ENCODE data around the gene TMEM134. TPM values are rescaled to one million over a fixed set of nuclear protein-coding genes. Genes with fewer than 3 reads are reported as not detected.

The TMEM134 gene
- polyA plus RNA-seq, 1 experiment: 30.6 TPM

- H3K36me3 ChIP-seq (ENCODE audit: control insufficient read depth, insufficient read depth, low read length): no peaks in the 10 kb centered on the region
- no peak for DNase-seq (ENCODE audit: low read depth)
- ChIA-PET POLR2A (interaction anchor here (0.8 kb wide), 1 partner anchor 886 kb away, joined by 5 read pairs; no protein-coding TSS in a partner anchor), CTCF (no interaction called here)
- peaks cover 1% of the 10 kb centered on the region; the same call in 1 of the 2 replicates for H3K27me3 ChIP-seq (ENCODE audit: control insufficient read depth, insufficient read depth, low read length)
- TF ChIP-seq CTCF (IDR thresholded peaks at IDR 0.05; ENCODE audit: insufficient read depth, low read depth, low read length): no peak
- H3K4me3 ChIP-seq (ENCODE audit: low read depth, low read length): no peak overlapping the region
Observed at GRCh38 chr11:67510023-67510345, 40.9 kb upstream of the TMEM134 start.

GRCh38 chr11:67508486-67509121, 39.6 kb upstream of the TMEM134 start:
- DNase-seq (ENCODE audit: low read depth): peak; percentile 58
- H3K36me3 ChIP-seq (ENCODE audit: control insufficient read depth, insufficient read depth, low read length): no peaks in the 10 kb centered on the region
- ChIA-PET CTCF (no interaction called here), POLR2A (no interaction called here)
- H3K27me3 ChIP-seq (ENCODE audit: control insufficient read depth, insufficient read depth, low read length): peaks cover 1% of the 10 kb centered on the region; the same call in 1 of the 2 replicates
- no peak for TF ChIP-seq CTCF (IDR thresholded peaks at IDR 0.05; ENCODE audit: insufficient read depth, low read depth, low read length)
- peak overlapping the region; percentile 74 for H3K4me3 ChIP-seq (ENCODE audit: low read depth, low read length)

GRCh38 chr11:67507864-67508485, 38.9 kb upstream of the TMEM134 start, which contains the start of gene CDK2AP2:
CDK2AP2 (minus strand) TSS chr11:67508162; CDS start chr11:67508082, 80 bp downstream.
- CTCF ChIA-PET: interaction anchor here (0.7 to 0.8 kb wide), 2 partner anchors 15 to 161 kb away, joined by 3 read pairs; no protein-coding TSS in a partner anchor
- DNase-seq (ENCODE audit: low read depth): peak; percentile 96
- H3K4me3 ChIP-seq (ENCODE audit: low read depth, low read length): peak within 1 kb of the TSS; percentile 74
- TF ChIP-seq CTCF (IDR thresholded peaks at IDR 0.05; ENCODE audit: insufficient read depth, low read depth, low read length): no peak
- no peaks in the 10 kb centered on the region for H3K36me3 ChIP-seq (ENCODE audit: control insufficient read depth, insufficient read depth, low read length)
- POLR2A ChIA-PET: no interaction called here
- peaks cover 1% of the 10 kb centered on the region; the same call in 1 of the 2 replicates for H3K27me3 ChIP-seq (ENCODE audit: control insufficient read depth, insufficient read depth, low read length)

DNA sequence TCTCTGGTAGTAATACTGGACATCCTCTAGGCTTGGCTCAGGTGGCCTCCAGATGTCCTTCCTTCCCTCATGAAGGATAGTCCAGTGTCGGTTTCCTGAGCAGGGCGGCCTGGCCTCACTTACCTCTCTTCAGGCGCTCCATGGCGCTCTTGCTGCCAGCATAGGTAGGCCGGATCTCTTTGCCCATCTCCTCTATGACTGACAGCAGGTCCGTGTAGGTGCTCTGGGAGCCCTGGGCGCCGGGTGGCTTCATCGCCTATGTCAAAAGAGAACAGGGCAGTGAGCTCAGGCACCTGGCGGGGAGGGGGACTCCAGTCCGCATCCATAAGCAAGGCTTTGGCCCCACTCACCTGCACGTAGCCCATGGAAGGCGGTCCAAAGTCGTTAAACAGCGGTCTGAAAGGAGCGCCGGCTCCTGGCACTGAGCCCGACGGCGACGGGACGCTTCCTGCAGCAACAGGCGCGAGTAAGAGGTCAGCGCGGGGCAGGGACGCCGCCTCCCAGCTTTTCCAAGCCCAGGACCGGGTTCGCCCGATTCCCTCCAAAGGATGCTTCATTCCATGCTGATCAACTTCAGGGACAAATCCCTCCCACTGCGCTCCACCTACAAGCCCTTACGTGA, 38.3 kb upstream of the TMEM134 start:
- Histone ChIP-seq H3K4me3 (ENCODE audit: low read depth, low read length) (peak overlapping the region; percentile 74), H3K36me3 (ENCODE audit: control insufficient read depth, insufficient read depth, low read length) (no peaks in the 10 kb centered on the region), H3K27me3 (ENCODE audit: control insufficient read depth, insufficient read depth, low read length) (peaks cover 1% of the 10 kb centered on the region; the same call in 1 of the 2 replicates)
- no peak for TF ChIP-seq CTCF (IDR thresholded peaks at IDR 0.05; ENCODE audit: insufficient read depth, low read depth, low read length)
- POLR2A ChIA-PET: no interaction called here
- CTCF ChIA-PET: interaction anchor here (0.7 to 0.8 kb wide), 2 partner anchors 15 to 161 kb away, joined by 3 read pairs; no protein-coding TSS in a partner anchor
- no peak for DNase-seq (ENCODE audit: low read depth)

DNA sequence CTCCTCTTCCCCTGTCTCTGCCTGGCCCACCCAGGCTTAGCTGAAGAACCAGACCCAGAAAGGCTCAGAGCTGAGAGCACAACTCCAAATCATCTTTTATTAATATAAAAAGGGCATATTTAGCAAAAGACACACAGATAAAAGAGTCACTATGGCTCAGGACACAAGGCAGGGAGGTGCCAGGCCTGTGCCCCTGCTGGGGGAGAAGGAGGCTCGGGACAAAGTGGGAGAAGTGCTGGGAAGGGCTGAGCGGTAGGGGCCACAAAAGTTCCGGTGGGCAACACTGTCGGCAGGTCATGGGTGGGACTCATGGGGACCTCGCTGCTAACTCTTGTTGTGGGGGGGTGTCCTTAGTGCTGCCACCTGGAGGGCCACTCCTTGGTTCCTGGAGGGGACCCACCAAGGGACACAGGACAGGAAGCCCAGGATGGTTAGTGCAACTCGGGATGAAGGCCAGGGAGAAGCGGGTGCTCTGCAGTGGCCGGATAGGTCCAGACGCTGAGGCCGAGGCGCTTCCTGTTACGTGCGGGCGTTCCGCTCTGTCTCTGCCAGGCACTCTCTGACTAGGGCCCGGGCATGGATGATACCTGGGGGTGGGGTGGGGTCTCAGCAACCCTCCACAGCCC, 37.5 kb upstream of the TMEM134 start:
- Histone ChIP-seq H3K4me3 (ENCODE audit: low read depth, low read length) (no peak overlapping the region), H3K27me3 (ENCODE audit: control insufficient read depth, insufficient read depth, low read length) (no peaks in the 10 kb centered on the region; the same call in 1 of the 2 replicates), H3K36me3 (ENCODE audit: control insufficient read depth, insufficient read depth, low read length) (peaks cover 3% of the 10 kb centered on the region)
- ChIA-PET CTCF (interaction anchor here (0.6 to 1.6 kb wide), 3 partner anchors 105 to 133 kb away, joined by 3 to 4 read pairs (median 3); partner anchors contain the start of genes CLCF1, PPP1CA and RAD9A), POLR2A (no interaction called here)
- TF ChIP-seq CTCF (IDR thresholded peaks at IDR 0.05; ENCODE audit: insufficient read depth, low read depth, low read length): no peak
- no peak for DNase-seq (ENCODE audit: low read depth)
